Astrocyte of the hippocampus (primary cell): ENCODE results near the gene MAP3K4.
A peak's percentile ranks its signal among the peaks of the same experiment; 100 is the strongest.
"Not testable (repeated sequence)": the region's sequence is repeated elsewhere in the genome, so short reads cannot be mapped to it uniquely, and the experiment has no call there.

Experiments
- DNase-seq: peaks from one replicate; pipeline ENCODE4 v3.0.0; 2011; ENCODE audit warnings: low read depth, low spot score

Gene MAP3K4

DNA sequence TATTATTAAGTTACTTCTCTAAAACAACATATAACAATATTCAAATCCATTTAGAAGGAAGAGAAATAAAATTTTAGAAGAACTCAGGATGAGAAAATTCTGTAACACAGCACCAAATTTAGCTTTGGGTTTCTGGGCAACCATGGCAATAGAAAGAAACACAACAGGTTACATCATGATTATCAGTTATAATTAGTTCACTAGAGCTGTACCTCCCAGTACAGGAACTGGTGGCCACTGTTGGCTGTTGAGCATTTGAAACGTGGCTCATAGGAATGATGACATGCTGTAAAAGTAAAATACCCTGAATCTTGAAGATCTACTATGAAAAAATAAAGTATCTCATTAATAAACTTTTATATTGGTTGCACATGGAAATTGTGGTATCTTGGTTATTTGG, 23.7 kb upstream of the MAP3K4 start:
- DNase-seq, result no peak

DNA sequence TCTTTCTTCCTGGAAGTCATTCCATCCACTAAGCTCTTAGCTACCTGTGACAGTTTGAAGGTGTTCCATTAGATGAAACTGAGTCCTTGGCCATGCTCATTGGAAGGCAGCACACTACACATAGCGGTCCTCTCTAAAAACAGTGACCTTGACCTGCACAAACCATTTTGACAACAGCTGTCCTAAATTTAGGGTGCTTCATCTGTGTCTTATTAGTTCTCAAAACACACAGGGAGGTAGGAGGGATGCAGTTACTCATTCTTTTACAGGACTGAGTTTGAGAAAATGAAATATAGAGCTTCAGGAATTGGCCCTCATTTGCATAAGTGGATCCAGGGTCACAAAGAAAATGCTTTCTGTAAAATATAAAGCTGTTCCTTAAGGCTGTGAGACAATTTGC, 20.4 kb upstream of the MAP3K4 start:
- DNase-seq, result no peak

DNA sequence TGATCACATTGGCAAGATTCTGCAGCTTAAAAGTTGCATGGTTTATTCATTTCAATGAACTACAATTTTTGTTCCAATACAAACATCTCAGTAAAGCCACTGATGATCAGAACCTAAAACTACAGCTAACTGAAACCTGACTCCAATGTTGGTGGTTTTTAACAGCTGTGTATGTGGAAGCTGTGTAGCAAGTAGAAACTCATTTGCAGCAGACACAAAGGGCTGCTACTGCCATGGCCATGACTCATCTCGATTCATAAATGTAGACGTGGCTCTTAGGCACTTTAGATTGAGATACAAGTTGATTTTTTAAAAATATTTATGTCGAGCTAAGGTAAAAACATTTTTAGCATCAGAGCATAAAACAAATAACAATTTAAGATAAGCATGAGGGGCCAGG, 19.5 kb upstream of the MAP3K4 start:
- DNase-seq, result peak; percentile 88

DNA sequence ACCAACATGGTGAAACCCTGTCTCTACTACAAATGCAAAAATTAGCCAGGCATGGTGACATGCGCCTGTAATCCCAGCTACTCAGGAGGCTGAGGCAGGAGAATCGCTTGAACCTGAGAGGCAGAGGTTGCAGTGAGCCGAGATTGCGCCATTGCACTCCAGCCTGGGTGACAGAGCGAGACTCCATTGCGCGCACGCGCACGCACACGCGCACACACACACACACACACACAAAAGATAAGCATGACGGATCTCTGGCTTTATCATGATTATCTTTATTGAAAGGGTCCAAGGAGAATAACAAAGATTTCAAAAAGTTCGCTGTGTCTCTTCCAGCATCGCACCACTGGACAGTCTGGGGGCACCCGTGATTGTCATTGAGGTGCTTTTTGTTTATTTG, 19.0 kb upstream of the MAP3K4 start:
- not testable (repeated sequence) for DNase-seq

DNA sequence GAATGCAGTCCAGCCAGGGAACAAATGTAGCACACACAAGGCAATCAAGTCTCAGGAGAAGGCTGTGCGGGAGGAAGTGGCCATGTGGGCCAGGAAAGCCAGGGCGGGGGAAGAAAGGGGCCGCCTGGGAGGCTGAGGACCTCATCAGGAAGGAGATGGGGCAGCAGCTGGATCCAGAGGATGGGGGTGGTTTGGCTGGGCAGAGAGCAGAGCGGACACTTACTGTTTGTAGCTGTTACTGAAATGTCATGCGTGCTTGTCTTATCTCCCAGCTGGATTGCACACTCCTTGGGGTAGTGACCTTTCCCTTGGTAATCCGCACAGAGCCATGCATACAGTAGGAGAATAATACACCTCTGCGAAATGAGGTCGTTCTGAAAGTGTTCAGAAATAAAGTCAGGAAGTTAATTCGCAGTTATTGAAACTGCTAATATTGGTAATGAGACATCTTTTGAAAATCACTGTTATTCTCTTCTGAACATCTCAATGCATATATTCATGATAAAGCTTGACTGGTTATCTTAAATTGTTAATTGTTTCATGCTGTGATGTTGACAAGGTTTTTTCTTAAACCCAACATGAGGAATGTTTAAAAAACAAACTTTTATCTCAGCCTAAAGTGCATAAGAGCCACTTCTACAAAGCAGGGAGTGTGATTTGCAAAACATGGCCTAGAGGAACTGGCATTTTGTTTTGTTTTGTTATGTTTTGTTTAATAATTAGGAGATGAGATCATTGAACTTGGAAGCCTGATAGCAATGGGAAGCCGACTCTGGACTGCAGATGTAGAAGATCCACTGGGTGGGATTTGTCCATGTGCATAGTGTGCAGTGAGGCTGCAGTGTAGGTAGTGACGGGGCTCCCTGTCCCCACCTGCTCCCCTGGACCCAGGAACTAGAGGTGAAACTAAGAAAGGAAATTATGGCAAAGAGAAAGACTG, 18.0 kb upstream of the MAP3K4 start:
- no peak for DNase-seq

DNA sequence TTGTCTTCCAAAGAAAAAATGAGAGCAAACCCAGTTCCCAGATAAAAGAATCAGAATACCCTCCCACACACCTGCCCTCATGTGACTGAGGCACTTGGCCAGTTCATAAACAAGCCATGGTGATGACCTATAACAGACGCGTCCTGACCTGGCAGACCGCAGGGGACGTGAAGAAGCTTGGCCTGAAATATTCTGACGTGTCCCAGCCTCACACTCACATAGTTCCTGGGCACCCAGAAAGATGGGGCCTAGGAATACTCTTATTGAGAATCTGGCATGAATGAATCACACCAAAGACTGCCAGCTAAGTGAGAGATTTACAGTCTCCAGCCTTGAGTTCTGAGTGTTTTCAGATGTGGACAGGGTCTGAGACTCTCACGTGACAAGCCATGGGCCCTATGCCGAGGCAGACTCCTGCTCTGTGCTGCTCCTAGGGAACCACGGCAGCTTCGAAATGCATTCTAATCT, 17.2 kb upstream of the MAP3K4 start:
- peak; percentile 67 for DNase-seq

DNA sequence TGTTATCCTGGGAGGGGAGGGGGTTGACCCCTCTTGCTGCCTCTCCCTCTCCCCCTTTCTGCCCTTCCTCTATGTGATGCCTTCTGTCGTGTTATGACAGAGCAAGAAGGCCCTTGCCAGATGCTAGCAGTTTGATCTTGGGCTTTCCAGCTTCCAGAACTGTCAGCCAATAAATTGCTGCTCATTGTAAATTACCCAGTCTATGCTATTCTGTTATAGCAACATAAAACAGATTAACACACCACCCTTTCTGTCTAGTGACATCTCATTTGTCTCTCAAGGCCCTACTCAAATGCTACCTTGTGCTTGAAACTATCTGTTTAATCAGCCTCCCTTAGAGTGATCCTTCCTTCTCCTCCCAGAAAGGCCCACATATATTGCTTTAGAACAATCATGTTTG, 16.4 kb upstream of the MAP3K4 start:
- DNase-seq, result no peak

DNA sequence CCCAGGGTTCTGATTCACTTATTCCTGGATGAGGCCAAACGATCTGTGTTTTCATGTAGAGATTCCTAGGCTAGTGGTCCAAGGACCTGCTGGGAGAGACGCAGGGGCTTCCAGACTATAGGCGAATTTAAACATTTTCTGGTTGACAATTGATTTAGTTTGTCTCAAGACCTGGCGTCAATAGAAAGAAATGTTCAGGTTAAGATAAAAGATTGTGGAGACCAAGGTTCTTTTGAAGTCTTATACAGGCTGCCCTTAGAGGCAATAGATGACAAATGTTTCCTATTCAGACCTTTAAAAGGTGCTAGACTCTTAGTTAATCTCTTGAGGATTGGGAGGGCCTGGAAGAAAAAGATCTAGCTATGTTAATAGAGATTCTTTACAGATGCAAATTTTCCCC, 15.6 kb upstream of the MAP3K4 start:
- DNase-seq, result not testable (repeated sequence)

DNA sequence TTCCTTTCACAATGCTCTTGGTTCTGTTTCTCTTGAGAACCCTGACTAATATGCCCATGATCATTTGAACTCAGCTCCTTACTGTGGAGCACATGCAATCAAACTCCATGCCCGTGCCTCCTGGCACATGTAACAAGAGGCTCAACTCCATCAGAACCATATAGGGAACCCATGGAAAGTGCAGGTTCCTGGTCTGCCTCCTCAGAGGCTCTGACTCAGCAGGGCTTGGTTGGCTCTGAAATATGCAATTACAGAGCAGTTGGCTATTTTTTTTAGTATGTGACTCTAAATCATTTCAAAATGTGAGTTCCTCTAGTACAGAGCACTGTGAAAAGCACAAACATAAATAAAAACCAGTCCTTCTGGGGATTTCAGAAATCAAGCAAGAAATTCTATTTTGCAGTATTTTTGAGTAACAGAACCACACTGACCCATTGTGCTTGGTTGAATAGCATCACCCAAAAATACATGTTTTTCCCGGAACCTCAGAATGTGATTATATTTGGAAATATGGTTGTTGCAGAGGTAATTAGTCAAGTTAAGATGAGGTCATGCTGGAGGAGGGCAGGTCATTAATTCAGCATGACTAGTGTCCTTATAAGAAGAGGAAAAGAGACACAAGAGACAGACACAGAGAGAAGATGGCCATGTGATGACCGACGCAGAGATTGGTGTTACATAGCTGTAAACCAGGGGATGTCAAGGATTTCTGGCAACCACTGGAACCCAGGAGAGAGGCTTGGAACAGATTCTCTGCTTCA, 13.2 kb upstream of the MAP3K4 start:
- DNase-seq, result peak; percentile 39

DNA sequence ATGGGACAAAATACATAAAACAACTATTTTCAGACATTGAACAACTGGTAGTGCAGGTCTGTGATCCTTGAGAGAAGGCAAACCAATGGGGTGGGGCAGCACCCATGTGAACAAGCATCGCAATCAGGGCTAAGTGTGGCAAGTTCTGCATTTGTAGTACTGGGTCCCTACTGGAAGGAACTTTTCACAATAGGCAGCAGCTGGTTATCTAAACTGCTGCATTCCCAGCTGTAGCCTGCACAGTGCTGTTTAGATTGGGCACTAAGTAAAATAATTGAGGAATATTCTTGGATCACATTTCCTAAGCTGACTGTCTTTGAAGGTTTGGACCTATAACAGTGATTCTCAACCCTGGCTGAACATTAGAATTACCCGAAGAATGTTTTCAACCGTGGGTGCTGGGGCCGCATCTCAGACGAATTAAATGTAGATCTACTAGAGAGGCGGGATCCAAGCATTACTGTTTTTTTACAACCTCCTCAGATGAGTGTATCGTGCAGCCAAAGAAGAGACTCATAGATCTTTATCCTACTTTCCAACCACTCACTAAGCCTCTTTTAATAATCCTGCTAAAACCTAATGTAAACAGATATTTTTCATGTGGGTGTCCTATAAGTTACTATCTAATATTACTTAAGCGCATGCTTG, 12.4 kb upstream of the MAP3K4 start:
- no peak for DNase-seq

DNA sequence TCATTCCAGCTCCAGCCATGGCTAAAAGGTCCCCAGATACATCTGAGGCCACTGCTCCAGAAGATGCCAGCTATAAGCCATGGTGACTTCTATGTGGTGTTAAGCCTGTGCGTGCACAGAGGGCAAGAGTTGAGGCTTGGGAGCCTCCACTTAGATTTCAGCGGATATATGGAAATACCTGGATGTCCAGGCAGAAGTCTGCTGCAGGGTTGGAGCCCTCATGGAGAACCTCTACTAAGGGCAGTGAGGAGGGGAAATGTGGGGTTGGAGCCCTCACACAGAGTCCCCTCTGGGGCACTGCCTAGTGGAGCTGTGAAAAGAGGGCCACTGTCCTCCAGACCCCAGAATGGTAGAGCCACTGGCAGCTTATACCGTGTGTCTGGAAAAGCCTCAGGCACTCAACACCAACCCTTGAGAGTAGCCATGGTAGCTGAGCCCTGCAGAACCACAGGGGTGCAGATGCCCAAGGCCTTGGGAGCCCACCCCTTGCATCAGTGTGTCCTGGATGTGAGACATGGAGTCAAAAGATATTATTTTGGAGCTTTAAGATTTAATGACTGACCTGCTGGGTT, 8.1 kb upstream of the MAP3K4 start:
- not testable (repeated sequence) for DNase-seq

DNA sequence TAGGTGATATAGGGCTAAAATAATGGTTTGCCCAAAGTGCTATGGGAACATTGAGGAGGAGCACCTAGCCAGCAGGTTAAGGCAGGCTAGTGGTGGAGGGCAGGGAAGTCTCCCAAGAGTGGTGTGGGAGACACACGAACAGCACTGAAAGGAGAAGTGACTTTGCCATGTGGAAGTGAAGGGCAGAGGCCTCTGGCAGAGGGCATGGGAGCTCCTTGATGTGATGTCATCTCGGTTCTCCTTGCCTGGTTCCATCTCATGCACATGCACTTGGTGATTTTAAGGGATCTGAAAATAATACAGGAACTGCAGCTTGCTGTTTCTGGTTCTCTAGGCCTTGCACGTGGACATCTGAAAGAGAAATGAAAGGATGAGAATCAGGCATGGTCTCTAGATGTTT, 4.7 kb upstream of the MAP3K4 start:
- DNase-seq, result no peak

DNA sequence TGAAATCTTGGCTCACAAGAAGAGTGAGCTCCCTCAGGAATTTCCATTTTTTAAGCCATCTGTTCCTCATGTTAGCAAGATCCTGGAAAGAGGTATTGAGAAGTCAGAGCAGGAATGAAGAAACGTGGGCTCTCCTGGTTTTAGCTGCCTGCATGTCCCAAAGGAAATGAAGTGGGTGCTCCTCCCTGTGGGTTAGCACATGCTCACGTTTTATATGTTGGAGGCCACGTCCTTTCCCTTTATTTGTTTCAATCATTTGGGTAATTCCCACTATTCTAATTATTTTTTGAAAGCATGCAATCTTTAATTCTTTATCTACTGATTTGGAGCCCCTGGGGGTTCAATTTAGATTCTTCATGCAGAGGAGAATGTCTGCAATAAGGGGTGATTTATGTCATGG, 4.3 kb upstream of the MAP3K4 start:
- DNase-seq, result no peak

DNA sequence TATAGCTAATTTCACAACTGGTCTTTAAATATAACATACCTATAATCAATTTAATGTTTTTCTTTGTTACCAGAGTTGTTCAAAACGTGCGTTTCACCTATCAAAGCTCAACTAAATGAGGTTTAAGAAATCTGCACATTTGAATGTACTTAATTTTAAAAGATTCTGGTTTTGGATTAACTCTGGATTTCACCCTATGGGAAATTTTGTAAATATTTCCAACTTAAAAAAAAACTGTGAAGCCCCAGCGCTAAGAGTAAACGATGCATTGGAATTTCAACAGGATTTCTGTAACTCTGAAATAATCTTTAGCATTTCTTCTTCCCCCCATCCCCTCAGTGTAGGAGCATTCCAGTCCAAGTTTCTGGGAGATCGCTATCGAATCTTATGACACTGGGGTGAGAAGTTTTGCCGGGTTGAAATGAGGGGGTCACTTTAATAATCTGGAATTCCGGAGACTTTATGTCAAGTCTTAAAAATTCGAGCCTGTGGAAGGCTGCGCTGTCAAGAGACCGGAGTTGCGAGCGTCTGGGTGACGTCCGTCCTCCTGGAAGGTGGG, 643 bp upstream of the MAP3K4 start:
- no peak for DNase-seq

DNA sequence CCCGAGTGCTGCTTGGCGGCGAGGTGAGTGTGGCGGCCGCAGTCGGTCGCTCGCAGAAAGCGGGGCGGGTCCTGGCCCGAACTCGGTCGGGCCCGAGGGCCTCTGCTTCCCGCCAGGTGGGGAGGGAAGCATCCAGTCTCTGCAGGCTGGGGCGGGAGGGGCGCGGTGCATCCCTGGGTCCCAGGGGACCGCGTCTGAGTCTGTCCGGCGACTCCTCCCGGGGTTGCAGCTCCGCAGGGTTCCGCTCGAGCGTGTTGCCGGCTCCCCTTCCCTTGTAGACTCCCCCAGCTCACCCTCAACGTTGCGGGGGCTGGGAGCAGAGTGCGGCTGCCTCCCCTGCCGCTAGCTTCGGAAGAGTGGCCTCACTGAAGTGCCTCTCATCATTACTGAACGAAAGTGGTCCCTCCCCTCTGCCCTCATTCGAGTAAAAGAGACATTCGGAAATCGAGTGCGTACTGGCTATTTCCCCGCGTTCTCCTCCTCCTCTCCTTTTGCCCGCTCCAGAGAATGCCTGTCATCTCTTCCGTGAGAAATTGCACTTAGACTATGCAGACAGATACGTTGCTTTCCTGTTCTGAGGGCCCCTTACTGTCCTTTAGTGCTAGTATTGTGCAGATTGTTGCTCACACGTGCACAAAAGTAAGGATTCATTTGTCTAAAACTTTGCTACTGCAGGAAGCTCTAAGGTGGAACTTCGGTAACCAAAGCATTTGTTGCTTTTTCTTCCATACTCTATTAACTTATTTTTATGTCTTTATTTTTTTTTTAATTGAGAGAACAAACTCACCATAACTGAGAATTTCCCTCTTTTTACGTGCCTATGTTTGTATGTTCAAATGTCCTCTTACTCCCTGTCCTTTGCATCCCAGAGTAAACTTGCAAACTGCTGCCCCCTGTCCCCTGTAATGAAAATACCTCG, 751 bp downstream of the MAP3K4 start:
- peak; percentile 80 for DNase-seq

DNA sequence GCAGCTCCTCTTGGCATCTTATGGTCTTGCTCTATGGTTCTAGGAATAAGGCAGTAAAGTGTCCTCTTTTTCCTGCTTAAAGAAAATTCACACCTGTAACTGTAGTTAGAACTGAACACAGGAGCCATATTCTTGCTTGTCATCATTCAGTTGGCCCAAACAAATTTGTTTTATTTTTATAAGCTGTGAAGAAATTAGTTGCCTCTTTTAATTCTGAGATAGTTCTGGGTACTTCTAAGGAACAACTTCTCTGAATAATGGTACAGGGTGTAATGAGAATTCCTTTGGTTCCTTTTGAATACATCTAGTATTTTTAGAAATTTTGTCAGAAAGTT, 1.4 kb downstream of the MAP3K4 start:
- no peak for DNase-seq

DNA sequence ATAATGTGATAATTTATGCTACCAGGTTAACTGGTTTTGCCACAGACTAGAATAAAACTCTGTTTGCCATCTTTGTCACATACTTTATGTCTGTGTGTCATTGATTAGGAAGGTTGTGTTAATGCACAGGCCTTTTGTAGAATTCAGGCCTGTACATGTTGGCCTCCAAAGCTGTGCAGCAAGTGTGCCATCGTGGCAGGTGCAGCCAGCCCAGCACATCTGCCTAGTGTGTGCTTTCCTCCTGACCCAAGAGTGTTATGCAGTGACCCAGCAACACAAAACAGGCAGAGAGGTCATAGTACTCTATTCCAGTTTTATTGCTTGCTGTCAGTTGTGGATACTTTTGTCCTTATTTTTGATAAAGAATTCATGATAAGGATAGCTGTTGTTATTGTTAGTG, 3.7 kb downstream of the MAP3K4 start:
- DNase-seq, result no peak

DNA sequence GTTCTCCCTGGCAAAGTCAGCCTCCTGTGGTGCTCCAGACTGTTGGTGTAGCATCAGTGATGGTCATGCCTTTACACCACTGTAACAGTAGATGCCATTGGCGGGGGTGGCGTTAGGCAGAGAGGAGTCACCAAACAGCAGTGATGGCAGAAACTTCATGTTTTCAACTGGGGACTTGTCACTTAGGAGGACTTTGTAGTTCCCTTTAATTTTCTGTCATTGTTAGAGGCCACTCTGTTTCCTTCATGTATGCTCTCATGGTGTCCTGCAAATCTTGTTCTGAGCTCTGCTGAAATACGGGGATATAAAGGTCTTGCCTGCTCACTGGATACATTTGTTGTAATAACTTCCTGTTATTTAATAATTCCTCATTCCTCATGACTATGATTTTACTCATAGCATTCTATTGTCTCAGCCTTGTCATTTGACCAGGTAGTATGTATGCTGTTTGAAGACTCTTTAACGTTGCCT, 4.6 kb downstream of the MAP3K4 start:
- DNase-seq, result no peak

DNA sequence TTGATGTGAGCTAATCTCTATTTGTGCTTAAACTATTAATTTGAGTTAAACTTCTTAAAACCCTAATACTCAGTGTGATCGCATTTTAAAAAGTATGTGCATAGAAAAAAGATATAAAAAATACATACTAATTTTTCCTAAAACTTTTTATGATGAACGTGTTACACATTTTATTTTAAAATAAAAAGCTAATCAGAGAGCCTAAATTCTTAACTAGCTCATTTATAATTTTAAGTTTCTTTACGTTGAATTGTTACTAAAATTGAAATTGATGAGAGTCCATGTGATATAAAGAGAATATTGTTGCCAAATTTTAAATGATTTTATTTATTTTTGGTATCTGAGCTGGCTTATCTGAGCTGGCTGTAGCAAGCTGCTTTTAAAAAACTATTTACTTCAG, 6.6 kb downstream of the MAP3K4 start:
- no peak for DNase-seq

DNA sequence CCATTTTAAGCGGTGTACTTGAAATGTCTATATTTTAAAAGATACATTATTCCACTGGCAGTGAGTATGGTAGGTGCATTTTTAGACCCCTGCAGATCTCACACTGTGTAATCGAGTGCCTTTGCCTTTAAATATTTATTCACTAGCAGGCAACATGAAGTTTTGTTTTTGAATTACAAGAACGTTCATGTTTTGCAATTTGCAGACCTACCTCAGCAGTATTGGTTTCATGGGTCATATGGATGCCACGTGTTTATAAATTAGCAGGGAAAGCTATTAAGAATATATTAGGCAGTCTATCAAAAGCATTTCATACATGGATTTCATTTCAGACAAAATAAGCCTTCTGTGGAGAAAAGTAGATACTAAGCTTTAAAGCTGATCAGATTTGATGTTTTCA, 7.2 kb downstream of the MAP3K4 start:
- no peak for DNase-seq

DNA sequence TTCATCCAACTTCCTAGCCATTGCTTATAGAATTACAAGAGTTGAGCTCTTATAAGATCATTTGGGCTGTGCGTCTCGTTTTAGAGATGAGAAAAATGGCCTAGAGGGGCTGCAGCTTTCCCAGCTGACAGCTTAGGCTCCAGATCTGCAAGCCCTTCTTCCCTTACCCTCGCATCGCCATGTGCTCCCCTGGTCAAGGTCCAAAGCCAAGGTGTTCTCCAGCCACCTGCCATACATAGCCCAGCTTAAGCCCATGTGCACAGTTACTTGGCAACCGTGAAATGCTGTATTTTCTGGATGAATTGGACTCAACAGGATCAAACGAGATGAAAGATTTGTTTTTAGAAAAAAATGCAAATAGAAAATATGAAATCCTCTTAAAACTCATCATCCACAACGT, 7.9 kb downstream of the MAP3K4 start:
- DNase-seq, result no peak
